ENCODE data around the gene ADGRB3. TPM values are rescaled to one million over a fixed set of nuclear protein-coding genes. Genes with fewer than 3 reads are reported as not detected.
"Not testable (repeated sequence)": the region's sequence is repeated elsewhere in the genome, so short reads cannot be mapped to it uniquely, and the experiment has no call there.

ADGRB3 gene
- total RNA-seq, 3 donors from 2014 or later = not detected

GRCh38 chr6:68747832-68748231, 112.8 kb downstream of the ADGRB3 start:
- not testable (repeated sequence) for H3K27me3 Mint-ChIP-seq (ENCODE audit: low read depth); H3K9me3 Mint-ChIP-seq; H3K4me3 Mint-ChIP-seq; DNase-seq; H3K4me1 Mint-ChIP-seq (ENCODE audit: low read depth); H3K36me3 Mint-ChIP-seq (ENCODE audit: insufficient read depth); ATAC-seq

GRCh38 chr6:68754681-68755213, 119.7 kb downstream of the ADGRB3 start:
- Mint-ChIP-seq H3K36me3 (ENCODE audit: insufficient read depth) (no peaks in the 10 kb centered on the region), H3K27me3 (ENCODE audit: low read depth) (no peaks in the 10 kb centered on the region), H3K4me3 (no peak overlapping the region), H3K9me3 (no peaks in the 10 kb centered on the region), H3K4me1 (ENCODE audit: low read depth) (no peaks in the 10 kb centered on the region)
- ATAC-seq = no peak
- DNase-seq = no peak

- Mint-ChIP-seq H3K4me1 (ENCODE audit: low read depth) (no peaks in the 10 kb centered on the region), H3K36me3 (ENCODE audit: insufficient read depth) (no peaks in the 10 kb centered on the region), H3K9me3 (no peaks in the 10 kb centered on the region), H3K4me3 (no peak overlapping the region), H3K27me3 (ENCODE audit: low read depth) (no peaks in the 10 kb centered on the region)
- no peak for DNase-seq
- no peak for ATAC-seq
Observed at GRCh38 chr6:68756454-68757375, 121.6 kb downstream of the ADGRB3 start.

GRCh38 chr6:68757821-68758220, 122.7 kb downstream of the ADGRB3 start:
- ATAC-seq (no peak), DNase-seq (no peak)
- no peaks in the 10 kb centered on the region for H3K36me3 Mint-ChIP-seq (ENCODE audit: insufficient read depth)

GRCh38 chr6:68758559-68758958, 123.5 kb downstream of the ADGRB3 start:
- ATAC-seq (no peak), DNase-seq (no peak)
- H3K9me3 Mint-ChIP-seq = no peaks in the 10 kb centered on the region
- H3K27me3 Mint-ChIP-seq (ENCODE audit: low read depth) = no peaks in the 10 kb centered on the region
- H3K36me3 Mint-ChIP-seq (ENCODE audit: insufficient read depth) = no peaks in the 10 kb centered on the region
- H3K4me1 Mint-ChIP-seq (ENCODE audit: low read depth) = no peaks in the 10 kb centered on the region
- no peak overlapping the region for H3K4me3 Mint-ChIP-seq

More at GRCh38 chr6:68757821-68758220, 122.7 kb downstream of the ADGRB3 start:
- H3K4me3 Mint-ChIP-seq = no peak overlapping the region
- H3K4me1 Mint-ChIP-seq (ENCODE audit: low read depth) = no peaks in the 10 kb centered on the region
- H3K9me3 Mint-ChIP-seq = no peaks in the 10 kb centered on the region
- H3K27me3 Mint-ChIP-seq (ENCODE audit: low read depth) = no peaks in the 10 kb centered on the region

GRCh38 chr6:68760485-68760884, 125.4 kb downstream of the ADGRB3 start:
- ATAC-seq = no peak
- Mint-ChIP-seq H3K4me3 (no peak overlapping the region), H3K9me3 (no peaks in the 10 kb centered on the region), H3K4me1 (ENCODE audit: low read depth) (no peaks in the 10 kb centered on the region), H3K27me3 (ENCODE audit: low read depth) (no peaks in the 10 kb centered on the region), H3K36me3 (ENCODE audit: insufficient read depth) (no peaks in the 10 kb centered on the region)
- DNase-seq = no peak

GRCh38 chr6:68760941-68761676, 126.0 kb downstream of the ADGRB3 start:
- H3K36me3 Mint-ChIP-seq (ENCODE audit: insufficient read depth) = no peaks in the 10 kb centered on the region
- H3K4me3 Mint-ChIP-seq = no peak overlapping the region
- DNase-seq (no peak), ATAC-seq (no peak)
- H3K4me1 Mint-ChIP-seq (ENCODE audit: low read depth) = no peaks in the 10 kb centered on the region
- no peaks in the 10 kb centered on the region for H3K9me3 Mint-ChIP-seq
- H3K27me3 Mint-ChIP-seq (ENCODE audit: low read depth) = no peaks in the 10 kb centered on the region

GRCh38 chr6:68761985-68762384, 126.9 kb downstream of the ADGRB3 start:
- no peaks in the 10 kb centered on the region for H3K9me3 Mint-ChIP-seq
- no peaks in the 10 kb centered on the region for H3K4me1 Mint-ChIP-seq (ENCODE audit: low read depth)
- no peaks in the 10 kb centered on the region for H3K27me3 Mint-ChIP-seq (ENCODE audit: low read depth)
- DNase-seq (no peak), ATAC-seq (no peak)
- no peak overlapping the region for H3K4me3 Mint-ChIP-seq
- H3K36me3 Mint-ChIP-seq (ENCODE audit: insufficient read depth) = no peaks in the 10 kb centered on the region

GRCh38 chr6:68771426-68771825, 136.3 kb downstream of the ADGRB3 start:
- ATAC-seq (no peak), DNase-seq (no peak)
- Mint-ChIP-seq H3K4me3 (no peak overlapping the region), H3K9me3 (no peaks in the 10 kb centered on the region), H3K36me3 (ENCODE audit: insufficient read depth) (no peaks in the 10 kb centered on the region), H3K27me3 (ENCODE audit: low read depth) (no peaks in the 10 kb centered on the region), H3K4me1 (ENCODE audit: low read depth) (no peaks in the 10 kb centered on the region)

GRCh38 chr6:68774843-68775242, 139.8 kb downstream of the ADGRB3 start:
- no peak overlapping the region for H3K4me3 Mint-ChIP-seq
- H3K9me3 Mint-ChIP-seq = no peaks in the 10 kb centered on the region
- ATAC-seq = no peak
- H3K27me3 Mint-ChIP-seq (ENCODE audit: low read depth) = no peaks in the 10 kb centered on the region
- H3K36me3 Mint-ChIP-seq (ENCODE audit: insufficient read depth) = no peaks in the 10 kb centered on the region
- no peak for DNase-seq
- no peaks in the 10 kb centered on the region for H3K4me1 Mint-ChIP-seq (ENCODE audit: low read depth)

GRCh38 chr6:68776354-68776753, 141.3 kb downstream of the ADGRB3 start:
- no peak for ATAC-seq

GRCh38 chr6:68777956-68778355, 142.9 kb downstream of the ADGRB3 start:
- Mint-ChIP-seq H3K9me3 (no peaks in the 10 kb centered on the region), H3K36me3 (ENCODE audit: insufficient read depth) (no peaks in the 10 kb centered on the region), H3K4me3 (no peak overlapping the region), H3K27me3 (ENCODE audit: low read depth) (no peaks in the 10 kb centered on the region), H3K4me1 (ENCODE audit: low read depth) (no peaks in the 10 kb centered on the region)
- ATAC-seq (no peak), DNase-seq (no peak)

More at GRCh38 chr6:68776354-68776753, 141.3 kb downstream of the ADGRB3 start:
- DNase-seq = no peak
- Mint-ChIP-seq H3K9me3 (no peaks in the 10 kb centered on the region), H3K4me1 (ENCODE audit: low read depth) (no peaks in the 10 kb centered on the region), H3K4me3 (no peak overlapping the region), H3K36me3 (ENCODE audit: insufficient read depth) (no peaks in the 10 kb centered on the region), H3K27me3 (ENCODE audit: low read depth) (no peaks in the 10 kb centered on the region)

GRCh38 chr6:68778356-68779020, 143.4 kb downstream of the ADGRB3 start:
- Mint-ChIP-seq H3K27me3 (ENCODE audit: low read depth) (no peaks in the 10 kb centered on the region), H3K36me3 (ENCODE audit: insufficient read depth) (no peaks in the 10 kb centered on the region), H3K9me3 (no peaks in the 10 kb centered on the region), H3K4me3 (no peak overlapping the region), H3K4me1 (ENCODE audit: low read depth) (no peaks in the 10 kb centered on the region)
- DNase-seq (no peak), ATAC-seq (no peak)

GRCh38 chr6:68779366-68779765, 144.3 kb downstream of the ADGRB3 start:
- DNase-seq = no peak
- Mint-ChIP-seq H3K4me1 (ENCODE audit: low read depth) (no peaks in the 10 kb centered on the region), H3K27me3 (ENCODE audit: low read depth) (no peaks in the 10 kb centered on the region), H3K9me3 (no peaks in the 10 kb centered on the region), H3K4me3 (no peak overlapping the region), H3K36me3 (ENCODE audit: insufficient read depth) (no peaks in the 10 kb centered on the region)
- ATAC-seq = no peak

Data from activated T-cell treated with anti-CD3 and anti-CD28 coated beads, Interleukin-2, amount 50 U/mL, for 4 hours (primary cell).